GM18951 (cell line): ENCODE data around the gene CD22.

ENCODE experiments used
- POLR2A ChIP-seq: IDR thresholded peaks from 4 replicates; pipeline ENCODE4 v1.6.1; 2011; ENCODE audit warnings: mild to moderate bottlenecking; ENCODE audit not compliant: insufficient read length, insufficient read depth; ENCODE audit errors: extremely low read depth
- in situ Hi-C: fragments of 300-500 bp; cut with MboI; formaldehyde crosslinking; loops from one replicate; pipeline ENCODE4 v1.12.0; 2022; ENCODE audit warnings: low sequenced_read_pairs, mixed read lengths, inconsistent platforms; ENCODE audit not compliant: unreplicated experiment

The CD22 gene

GRCh38 chr19:35302446-35302845 lies 26.5 kb upstream of the CD22 start:
- in situ Hi-C loops = no loop called here
- no peak for TF ChIP-seq POLR2A

- no peak for TF ChIP-seq POLR2A
- in situ Hi-C loops = no loop called here
Observed at GRCh38 chr19:35303357-35303915, 25.6 kb upstream of the CD22 start.

GRCh38 chr19:35304036-35304435 lies 25.0 kb upstream of the CD22 start:
- no peak for TF ChIP-seq POLR2A
- in situ Hi-C loops = no loop called here

GRCh38 chr19:35305181-35305580 lies 23.8 kb upstream of the CD22 start:
- TF ChIP-seq POLR2A = no peak
- in situ Hi-C loops = no loop called here

GRCh38 chr19:35306473-35307246 lies 22.3 kb upstream of the CD22 start:
- no peak for TF ChIP-seq POLR2A
- in situ Hi-C loops = no loop called here

GRCh38 chr19:35307931-35308330 lies 21.1 kb upstream of the CD22 start:
- TF ChIP-seq POLR2A = no peak
- in situ Hi-C loops = no loop called here

- no peak for TF ChIP-seq POLR2A
- in situ Hi-C loops = no loop called here
Observed at GRCh38 chr19:35308910-35309309, 20.1 kb upstream of the CD22 start.

GRCh38 chr19:35309481-35310279 lies 19.3 kb upstream of the CD22 start:
- in situ Hi-C loops = no loop called here
- TF ChIP-seq POLR2A = no peak

GRCh38 chr19:35310331-35310730 lies 18.7 kb upstream of the CD22 start:
- TF ChIP-seq POLR2A = no peak
- in situ Hi-C loops = no loop called here

- TF ChIP-seq POLR2A = no peak
- in situ Hi-C loops = no loop called here
Observed at GRCh38 chr19:35310811-35311465, 18.0 kb upstream of the CD22 start.

GRCh38 chr19:35311901-35312665 lies 16.9 kb upstream of the CD22 start:
- TF ChIP-seq POLR2A = no peak
- in situ Hi-C loops = no loop called here

GRCh38 chr19:35313587-35313986 lies 15.4 kb upstream of the CD22 start:
- in situ Hi-C loops = no loop called here
- no peak for TF ChIP-seq POLR2A
